Measurements from ENCODE around the gene GPR68.
"Not testable (repeated sequence)": the region's sequence is repeated elsewhere in the genome, so short reads cannot be mapped to it uniquely, and the experiment has no call there.

Gene GPR68

DNA sequence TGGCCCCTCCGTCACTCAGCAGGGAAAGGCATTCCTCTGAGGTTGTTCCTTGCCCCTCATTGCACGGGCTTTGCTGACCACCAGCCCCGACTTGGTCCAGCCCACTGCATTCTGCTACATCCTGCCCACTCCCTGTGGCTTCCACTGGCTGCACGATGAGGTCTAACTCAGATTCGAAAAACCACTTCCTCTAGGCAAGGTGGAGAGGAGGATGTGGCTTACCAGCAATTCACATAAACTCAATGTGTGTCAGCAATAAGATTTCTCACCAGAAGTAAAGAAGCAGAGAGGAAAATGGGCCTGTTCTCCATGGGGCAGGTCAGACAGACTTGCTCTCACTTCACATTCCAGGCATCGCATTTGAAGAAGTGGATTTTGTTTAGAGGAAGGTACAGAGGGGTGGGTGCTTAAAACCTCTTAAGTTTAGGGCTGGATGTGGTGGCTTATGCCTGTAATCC is 14.7 kb downstream of the GPR68 start:
- no peak overlapping the region for H3K4me3 ChIP-seq (ENCODE audit: low read depth, low read length)
- TF ChIP-seq, protein P1, sequence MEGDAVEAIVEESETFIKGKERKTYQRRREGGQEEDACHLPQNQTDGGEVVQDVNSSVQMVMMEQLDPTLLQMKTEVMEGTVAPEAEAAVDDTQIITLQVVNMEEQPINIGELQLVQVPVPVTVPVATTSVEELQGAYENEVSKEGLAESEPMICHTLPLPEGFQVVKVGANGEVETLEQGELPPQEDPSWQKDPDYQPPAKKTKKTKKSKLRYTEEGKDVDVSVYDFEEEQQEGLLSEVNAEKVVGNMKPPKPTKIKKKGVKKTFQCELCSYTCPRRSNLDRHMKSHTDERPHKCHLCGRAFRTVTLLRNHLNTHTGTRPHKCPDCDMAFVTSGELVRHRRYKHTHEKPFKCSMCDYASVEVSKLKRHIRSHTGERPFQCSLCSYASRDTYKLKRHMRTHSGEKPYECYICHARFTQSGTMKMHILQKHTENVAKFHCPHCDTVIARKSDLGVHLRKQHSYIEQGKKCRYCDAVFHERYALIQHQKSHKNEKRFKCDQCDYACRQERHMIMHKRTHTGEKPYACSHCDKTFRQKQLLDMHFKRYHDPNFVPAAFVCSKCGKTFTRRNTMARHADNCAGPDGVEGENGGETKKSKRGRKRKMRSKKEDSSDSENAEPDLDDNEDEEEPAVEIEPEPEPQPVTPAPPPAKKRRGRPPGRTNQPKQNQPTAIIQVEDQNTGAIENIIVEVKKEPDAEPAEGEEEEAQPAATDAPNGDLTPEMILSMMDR (IDR thresholded peaks at IDR 0.05; ENCODE audit: insufficient read depth, low read length, missing control alignments): no peak
- ChIA-PET POLR2A (interaction anchor here (2.5 kb wide), 1 partner anchor 14 kb away, joined by 7 read pairs; the partner anchor contains the start of gene GPR68), CTCF (no interaction called here)
- no peak for DNase-seq (ENCODE audit: low read depth, low spot score)

DNA sequence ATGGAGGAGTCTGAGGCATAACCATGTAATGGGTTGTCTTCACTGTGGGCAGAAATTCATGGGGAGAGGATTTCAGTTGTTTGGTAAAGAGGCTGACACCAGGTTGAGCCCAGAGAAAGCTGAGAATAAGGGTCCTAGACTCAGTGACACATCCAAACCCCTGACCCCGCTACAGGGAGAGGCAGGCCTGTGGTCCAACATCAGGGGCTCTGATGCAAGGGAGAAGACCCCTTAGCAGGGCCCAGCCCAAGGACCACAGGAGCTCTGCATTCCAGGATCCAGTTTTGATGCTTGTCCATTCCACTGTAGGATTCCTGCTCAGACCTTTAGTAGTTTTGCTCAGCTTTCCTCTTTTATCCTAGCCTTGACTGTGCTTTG is 15.5 kb downstream of the GPR68 start:
- TF ChIP-seq, protein P1 (IDR thresholded peaks at IDR 0.05; ENCODE audit: insufficient read depth, low read length, missing control alignments): no peak
- CTCF ChIA-PET: interaction anchor here (2.2 kb wide), 1 partner anchor 56 kb away, joined by 6 read pairs; no protein-coding TSS in a partner anchor
- POLR2A ChIA-PET: interaction anchor here (2.5 kb wide), 1 partner anchor 15 kb away, joined by 7 read pairs; the partner anchor contains the start of gene GPR68
- DNase-seq (ENCODE audit: low read depth, low spot score): no peak
- H3K4me3 ChIP-seq (ENCODE audit: low read depth, low read length): no peak overlapping the region

DNA sequence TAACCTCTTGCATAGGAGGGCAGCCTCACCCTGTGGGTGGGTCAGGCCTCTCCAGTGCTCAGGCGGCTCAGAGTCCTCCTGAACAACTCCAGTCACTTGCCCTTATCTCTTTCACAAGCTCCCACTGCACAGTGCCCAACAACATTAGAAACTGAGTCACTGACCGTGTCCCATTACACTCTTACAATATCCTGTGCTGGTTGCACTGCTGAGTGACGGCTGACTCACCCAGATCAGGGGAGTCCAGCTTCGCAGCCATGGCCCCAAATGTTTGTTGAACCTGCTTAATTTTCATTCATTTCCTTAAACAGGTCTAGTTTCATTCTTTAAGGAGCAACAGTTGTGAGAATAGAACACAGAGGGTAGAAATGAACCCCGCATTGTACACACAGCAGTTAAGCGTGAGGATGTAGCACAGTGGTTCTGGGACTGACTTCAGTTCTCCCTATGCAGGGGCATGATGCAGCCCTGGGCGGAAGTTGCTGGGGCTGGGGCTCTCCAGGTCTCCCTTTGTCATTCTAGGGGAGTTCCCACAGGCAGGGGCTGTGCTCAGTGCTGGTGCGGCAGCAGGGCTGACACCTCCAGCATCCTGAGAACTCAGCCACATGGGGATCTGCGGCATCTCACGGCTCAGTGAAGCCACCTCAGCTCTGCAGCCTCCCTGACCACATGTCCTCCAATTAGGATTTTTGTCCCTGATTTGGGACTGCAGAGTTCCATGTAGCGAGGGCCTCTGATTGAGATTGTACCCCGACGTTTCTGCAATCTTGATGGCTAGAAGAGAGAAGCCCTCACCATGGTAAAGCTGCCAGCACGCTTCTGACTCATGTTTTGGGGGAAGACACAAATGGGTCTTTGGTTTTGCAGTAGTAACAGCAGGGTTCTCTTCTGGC is 16.1 kb downstream of the GPR68 start:
- H3K4me3 ChIP-seq (ENCODE audit: low read depth, low read length): no peak overlapping the region
- DNase-seq (ENCODE audit: low read depth, low spot score): no peak
- POLR2A ChIA-PET: interaction anchor here (2.5 kb wide), 1 partner anchor 15 kb away, joined by 7 read pairs; the partner anchor contains the start of gene GPR68
- CTCF ChIA-PET: interaction anchor here (2.2 kb wide), 1 partner anchor 55 kb away, joined by 6 read pairs; no protein-coding TSS in a partner anchor
- TF ChIP-seq, protein P1 (IDR thresholded peaks at IDR 0.05; ENCODE audit: insufficient read depth, low read length, missing control alignments): no peak

DNA sequence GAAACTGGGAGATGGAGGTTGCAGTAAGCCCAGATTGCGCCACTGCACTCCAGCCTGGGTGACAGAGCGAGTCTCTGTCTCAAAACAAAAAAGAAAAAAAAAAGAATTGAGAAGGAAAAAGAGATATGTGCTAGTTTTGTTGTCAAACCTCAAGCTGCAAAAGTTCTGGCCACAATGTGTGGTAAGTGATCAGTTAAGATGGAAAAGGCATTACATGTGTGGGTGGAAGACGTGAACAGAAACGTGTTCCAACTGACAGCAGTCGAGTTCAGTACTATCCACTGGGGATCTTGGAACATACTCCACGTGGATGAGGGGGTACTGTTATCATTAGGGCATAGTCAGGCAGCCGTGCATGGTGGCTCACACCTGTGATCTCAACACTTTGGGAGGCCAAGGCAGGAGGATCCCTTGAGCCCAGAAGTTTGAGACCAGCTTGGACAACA is 17.3 kb downstream of the GPR68 start:
- ChIA-PET CTCF (interaction anchor here (2.2 kb wide), 1 partner anchor 54 kb away, joined by 6 read pairs; no protein-coding TSS in a partner anchor), POLR2A (no interaction called here)
- DNase-seq (ENCODE audit: low read depth, low spot score): no peak
- TF ChIP-seq, protein P1 (IDR thresholded peaks at IDR 0.05; ENCODE audit: insufficient read depth, low read length, missing control alignments): no peak
- no peak overlapping the region for H3K4me3 ChIP-seq (ENCODE audit: low read depth, low read length)

DNA sequence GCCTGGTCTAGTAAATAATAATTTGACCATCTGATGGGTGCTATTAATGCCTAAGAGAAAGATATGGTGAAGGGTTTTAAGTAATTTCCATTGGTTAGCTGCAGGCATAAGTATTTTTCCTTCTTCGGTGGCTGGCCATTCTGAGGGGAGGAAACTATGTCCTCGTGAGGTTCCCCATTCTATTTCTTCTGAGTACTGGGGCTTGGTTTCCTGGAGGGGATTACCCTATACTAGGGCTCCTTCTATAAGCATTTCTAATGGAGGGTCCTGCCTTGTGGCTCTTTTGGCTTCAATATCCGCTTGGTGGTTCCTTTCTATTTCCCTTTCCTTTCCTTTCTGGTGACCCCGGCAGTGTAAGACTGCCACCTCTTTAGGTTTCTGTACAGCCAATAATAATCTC is 18.1 kb downstream of the GPR68 start:
- CTCF ChIA-PET; DNase-seq (ENCODE audit: low read depth, low spot score); H3K4me3 ChIP-seq (ENCODE audit: low read depth, low read length); POLR2A ChIA-PET: not testable (repeated sequence)

DNA sequence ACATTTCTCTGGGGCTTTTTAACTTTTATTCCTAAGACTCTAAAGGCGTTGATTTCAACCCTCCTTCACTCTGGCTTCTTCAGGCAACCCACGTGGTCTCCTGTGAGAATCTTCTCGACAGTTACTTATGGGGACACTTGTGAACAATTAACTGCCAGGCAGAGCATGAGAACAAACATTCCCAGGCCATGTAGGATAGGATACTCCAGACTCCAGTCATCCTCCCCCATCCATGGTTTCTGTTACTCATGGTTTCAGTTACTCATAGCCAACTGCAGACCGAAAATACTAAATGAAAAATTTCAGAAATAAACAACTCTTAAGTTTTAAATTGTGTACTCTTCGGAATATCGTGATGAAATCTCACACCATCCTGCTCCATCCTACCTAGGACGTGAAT is 19.5 kb downstream of the GPR68 start:
- DNase-seq (ENCODE audit: low read depth, low spot score): no peak
- POLR2A ChIA-PET: no interaction called here
- CTCF ChIA-PET: no interaction called here
- TF ChIP-seq, protein P1 (IDR thresholded peaks at IDR 0.05; ENCODE audit: insufficient read depth, low read length, missing control alignments): no peak
- no peak overlapping the region for H3K4me3 ChIP-seq (ENCODE audit: low read depth, low read length)

All from AG04449 (cell line).